ENCODE measurements around the gene HECW1. TPM values are rescaled to one million over a fixed set of nuclear protein-coding genes. Genes with fewer than 3 reads are reported as not detected.

Gene HECW1
- total RNA-seq, 3 donors from 2014 or later, result 0.76 to 1.6 (median 1.2) TPM

GRCh38 chr7:43443381-43443780 is 330.9 kb downstream of the HECW1 start:
- no peaks in the 10 kb centered on the region for H3K36me3 ChIP-seq (ENCODE audit: low read depth)
- intact Hi-C loops (cut with DNase I, micrococcal nuclease), result no loop called here
- H3K9me3 ChIP-seq, result no peaks in the 10 kb centered on the region
- no peak for DNase-seq
- no peak for ATAC-seq
- no peak for TF ChIP-seq CTCF (IDR thresholded peaks at IDR 0.05)
- no peaks in the 10 kb centered on the region for H3K4me1 ChIP-seq (ENCODE audit: low read depth)
- H3K4me3 ChIP-seq, result no peak overlapping the region

GRCh38 chr7:43444711-43445578 is 332.5 kb downstream of the HECW1 start:
- H3K36me3 ChIP-seq (ENCODE audit: low read depth), result no peaks in the 10 kb centered on the region
- no peak for DNase-seq
- H3K4me3 ChIP-seq, result no peak overlapping the region
- intact Hi-C loops (cut with DNase I, micrococcal nuclease), result no loop called here
- no peak for TF ChIP-seq CTCF (IDR thresholded peaks at IDR 0.05)
- ATAC-seq, result no peak
- no peaks in the 10 kb centered on the region for H3K4me1 ChIP-seq (ENCODE audit: low read depth)
- no peaks in the 10 kb centered on the region for H3K9me3 ChIP-seq

- no peak for ATAC-seq
- Histone ChIP-seq H3K9me3 (no peaks in the 10 kb centered on the region), H3K36me3 (ENCODE audit: low read depth) (no peaks in the 10 kb centered on the region), H3K4me1 (ENCODE audit: low read depth) (no peaks in the 10 kb centered on the region), H3K4me3 (no peak overlapping the region)
- DNase-seq, result no peak
- intact Hi-C loops (cut with DNase I, micrococcal nuclease), result no loop called here
- TF ChIP-seq CTCF (IDR thresholded peaks at IDR 0.05), result no peak
Observed at GRCh38 chr7:43449577-43449976, 337.1 kb downstream of the HECW1 start.

GRCh38 chr7:43450894-43451293 is 338.4 kb downstream of the HECW1 start:
- Histone ChIP-seq H3K4me3 (no peak overlapping the region), H3K4me1 (ENCODE audit: low read depth) (no peaks in the 10 kb centered on the region), H3K36me3 (ENCODE audit: low read depth) (no peaks in the 10 kb centered on the region), H3K9me3 (no peaks in the 10 kb centered on the region)
- intact Hi-C loops (cut with DNase I, micrococcal nuclease), result no loop called here
- DNase-seq (no peak), ATAC-seq (no peak)
- TF ChIP-seq CTCF (IDR thresholded peaks at IDR 0.05), result no peak

GRCh38 chr7:43454936-43455518 is 342.6 kb downstream of the HECW1 start:
- H3K4me3 ChIP-seq, result no peak overlapping the region
- no peak for ATAC-seq
- no peaks in the 10 kb centered on the region for H3K4me1 ChIP-seq (ENCODE audit: low read depth)
- DNase-seq, result no peak
- no peaks in the 10 kb centered on the region for H3K36me3 ChIP-seq (ENCODE audit: low read depth)
- intact Hi-C loops (cut with DNase I, micrococcal nuclease), result no loop called here
- TF ChIP-seq CTCF (IDR thresholded peaks at IDR 0.05), result no peak
- H3K9me3 ChIP-seq, result no peaks in the 10 kb centered on the region
